ENCODE measurements around the gene NKD2.

DNA sequence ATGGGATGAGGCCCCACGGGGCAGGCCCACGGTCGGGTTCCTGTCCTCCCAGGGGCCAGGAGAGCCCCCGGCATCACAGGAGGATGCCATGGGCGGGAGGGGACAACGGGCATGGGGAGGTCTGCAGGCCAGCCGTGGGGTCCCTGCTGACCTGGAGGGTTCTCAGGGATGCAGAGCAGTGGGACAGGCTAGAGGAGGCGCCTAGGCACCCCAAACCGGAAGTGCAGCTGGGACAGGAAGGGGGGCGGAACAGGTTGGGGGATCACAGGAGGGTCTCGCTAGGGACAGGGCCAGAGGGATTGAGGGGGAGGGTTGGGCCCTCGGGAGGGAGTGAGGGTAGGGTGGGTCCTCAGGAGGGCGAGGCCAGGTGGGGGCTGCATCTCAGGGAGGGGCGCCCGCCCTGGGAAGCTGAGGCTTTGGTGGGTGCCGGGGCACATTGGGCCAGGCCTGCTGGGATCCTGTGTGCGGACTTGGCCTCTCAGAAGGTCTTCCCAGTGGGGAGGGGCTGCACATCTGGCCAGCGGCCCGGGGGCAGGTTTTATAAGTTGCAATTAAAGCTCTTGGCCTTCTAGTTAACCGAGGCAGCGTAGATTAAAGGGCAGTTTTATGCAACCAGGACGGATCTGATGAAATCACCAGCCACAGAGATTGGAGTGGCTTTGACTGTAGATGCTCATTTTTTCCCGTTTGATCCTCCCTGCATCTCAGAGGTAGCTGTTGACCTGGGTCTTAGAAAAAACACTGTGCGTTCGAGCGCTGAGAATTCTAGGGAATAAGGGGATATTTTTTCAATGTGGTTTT lies 20.1 kb downstream of the NKD2 start:
- TF ChIP-seq, protein P1, sequence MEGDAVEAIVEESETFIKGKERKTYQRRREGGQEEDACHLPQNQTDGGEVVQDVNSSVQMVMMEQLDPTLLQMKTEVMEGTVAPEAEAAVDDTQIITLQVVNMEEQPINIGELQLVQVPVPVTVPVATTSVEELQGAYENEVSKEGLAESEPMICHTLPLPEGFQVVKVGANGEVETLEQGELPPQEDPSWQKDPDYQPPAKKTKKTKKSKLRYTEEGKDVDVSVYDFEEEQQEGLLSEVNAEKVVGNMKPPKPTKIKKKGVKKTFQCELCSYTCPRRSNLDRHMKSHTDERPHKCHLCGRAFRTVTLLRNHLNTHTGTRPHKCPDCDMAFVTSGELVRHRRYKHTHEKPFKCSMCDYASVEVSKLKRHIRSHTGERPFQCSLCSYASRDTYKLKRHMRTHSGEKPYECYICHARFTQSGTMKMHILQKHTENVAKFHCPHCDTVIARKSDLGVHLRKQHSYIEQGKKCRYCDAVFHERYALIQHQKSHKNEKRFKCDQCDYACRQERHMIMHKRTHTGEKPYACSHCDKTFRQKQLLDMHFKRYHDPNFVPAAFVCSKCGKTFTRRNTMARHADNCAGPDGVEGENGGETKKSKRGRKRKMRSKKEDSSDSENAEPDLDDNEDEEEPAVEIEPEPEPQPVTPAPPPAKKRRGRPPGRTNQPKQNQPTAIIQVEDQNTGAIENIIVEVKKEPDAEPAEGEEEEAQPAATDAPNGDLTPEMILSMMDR (optimal IDR thresholded peaks at IDR 0.05 in 1 of 3, IDR thresholded peaks at IDR 0.05 in 1 of 3, conservative IDR thresholded peaks at IDR 0.05 in 1 of 3; ENCODE audit: extremely low read depth in 1 of 3, insufficient read depth in 2 of 3, low read length in 3 of 3), result no peak
- no peak for TF ChIP-seq EZH2 (IDR thresholded peaks at IDR 0.05; ENCODE audit: low read length)
